Activated naive CD8-positive, alpha-beta T cell treated with anti-CD3 and anti-CD28 coated beads, Interleukin-2, amount 50 U/mL, for 24 hours (primary cell): ENCODE results near the gene ATP5F1B.

Experiments used
- ATAC-seq: fragments of 150-1000 bp; cut with Tn5 transposase; one replicate; pipeline ENCODE4 v1.10.0; 2021
- DNase-seq: peaks from one replicate; pipeline ENCODE4 v3.0.0; 2021
- H3K27ac Mint-ChIP-seq: one replicate; pipeline ENCODE4 v1.8.0; 2021; ENCODE audit warnings: mild to moderate bottlenecking, mixed read lengths
- H3K27me3 Mint-ChIP-seq: one replicate; pipeline ENCODE4 v1.8.0; 2021; ENCODE audit warnings: mixed read lengths
- H3K36me3 Mint-ChIP-seq: one replicate; pipeline ENCODE4 v1.8.0; 2021; ENCODE audit warnings: low read depth, mixed read lengths
- H3K4me1 Mint-ChIP-seq: one replicate; pipeline ENCODE4 v1.8.0; 2021; ENCODE audit warnings: mixed read lengths
- H3K4me3 Mint-ChIP-seq: one replicate; pipeline ENCODE4 v1.8.0; 2021; ENCODE audit warnings: mild to moderate bottlenecking, moderate library complexity, mixed read lengths
- H3K9me3 Mint-ChIP-seq: one replicate; pipeline ENCODE4 v1.8.0; 2021; ENCODE audit warnings: mixed read lengths

Gene ATP5F1B

GRCh38 chr12:56645717-56646446 is at the start of gene ATP5F1B:
ATP5F1B (minus strand) TSS chr12:56645984; CDS start chr12:56645963, 21 bp downstream.
- ATAC-seq (peak; percentile 99), DNase-seq (peak; percentile 86)
- peak within 1 kb of the TSS; percentile 95 for H3K27ac Mint-ChIP-seq
- H3K9me3 Mint-ChIP-seq = no peaks in the 10 kb centered on the region
- peak within 1 kb of the TSS; percentile 94 for H3K4me3 Mint-ChIP-seq
- peaks cover 45% of the 10 kb centered on the region for H3K36me3 Mint-ChIP-seq
- H3K4me1 Mint-ChIP-seq = peaks cover 41% of the 10 kb centered on the region
- peaks cover 2% of the 10 kb centered on the region for H3K27me3 Mint-ChIP-seq

DNA sequence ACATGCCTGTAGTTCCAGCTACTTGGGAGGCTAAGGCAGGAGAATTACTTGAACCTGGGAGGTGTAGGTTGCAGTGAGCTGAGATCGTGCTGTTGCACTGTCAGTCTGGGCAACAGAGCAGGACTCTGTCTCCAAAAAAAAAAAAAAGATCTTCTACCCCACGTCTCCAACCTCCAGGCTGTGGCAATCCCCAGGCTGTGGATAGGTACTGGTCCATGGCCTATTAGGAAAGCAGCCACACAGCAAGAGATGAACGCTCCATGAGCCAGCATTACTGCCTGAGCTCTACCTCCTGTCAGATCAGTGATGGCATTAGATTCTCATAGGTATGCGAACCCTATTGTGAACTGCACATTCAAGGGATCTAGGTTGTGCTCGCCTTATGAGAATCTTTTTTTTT is 48.4 kb upstream of the ATP5F1B start:
- no peak overlapping the region for H3K4me3 Mint-ChIP-seq
- H3K27ac Mint-ChIP-seq = no peak overlapping the region
- H3K4me1 Mint-ChIP-seq = peaks cover 5% of the 10 kb centered on the region
- H3K27me3 Mint-ChIP-seq = no peaks in the 10 kb centered on the region
- no peak for ATAC-seq
- DNase-seq = no peak
- H3K9me3 Mint-ChIP-seq = no peaks in the 10 kb centered on the region
- H3K36me3 Mint-ChIP-seq = no peaks in the 10 kb centered on the region

- DNase-seq (no peak), ATAC-seq (no peak)
- Mint-ChIP-seq H3K4me1 (peaks cover 31% of the 10 kb centered on the region), H3K27me3 (peaks cover 2% of the 10 kb centered on the region), H3K4me3 (peak overlapping the region; percentile 99), H3K9me3 (no peaks in the 10 kb centered on the region), H3K36me3 (peaks cover 37% of the 10 kb centered on the region), H3K27ac (peak overlapping the region; percentile 95)
Measured at GRCh38 chr12:56688846-56689109, 43.0 kb upstream of the ATP5F1B start.

DNA sequence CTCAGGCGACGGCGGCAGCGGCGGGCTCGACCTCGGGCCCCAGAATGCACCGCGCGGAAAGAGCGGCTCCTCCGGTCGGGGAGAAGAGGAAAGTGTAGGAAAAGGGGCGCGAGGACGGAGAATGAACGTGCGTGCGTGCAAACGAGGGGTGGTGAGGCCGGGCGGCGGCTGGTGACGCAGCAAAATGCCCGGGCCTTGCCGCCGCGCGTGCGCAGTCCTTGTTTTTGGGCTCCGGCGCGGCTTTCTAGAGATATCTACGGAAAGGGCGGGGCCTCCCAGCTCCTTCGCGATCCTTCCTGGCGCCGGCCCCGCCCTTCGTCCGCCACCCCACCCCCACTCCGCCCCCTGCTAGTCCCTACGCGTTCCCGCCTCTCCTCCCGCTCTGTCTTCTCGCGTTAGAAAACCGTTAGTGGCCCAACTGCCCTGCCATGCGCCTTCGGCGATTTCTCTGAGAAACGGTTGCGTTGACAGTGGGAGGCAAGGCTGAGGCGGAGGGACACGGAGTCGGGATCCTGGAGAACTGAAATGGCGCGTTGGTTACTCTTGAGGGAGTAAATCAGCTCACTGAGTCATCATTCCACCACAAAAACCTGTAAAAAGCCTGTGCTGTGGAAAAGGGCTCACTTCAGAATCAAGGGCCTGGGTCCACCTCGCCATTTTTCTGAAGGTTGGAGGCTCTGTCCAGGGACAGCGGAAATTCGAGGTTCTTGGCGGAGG is 42.5 kb upstream of the ATP5F1B start, which contains the start of gene PTGES3:
Gene PTGES3, minus strand, starts transcription at position 156 of the 717 bp plus-strand sequence. CDS start 285 bp downstream, outside the sequence.
- H3K4me1 Mint-ChIP-seq = peaks cover 34% of the 10 kb centered on the region

DNA sequence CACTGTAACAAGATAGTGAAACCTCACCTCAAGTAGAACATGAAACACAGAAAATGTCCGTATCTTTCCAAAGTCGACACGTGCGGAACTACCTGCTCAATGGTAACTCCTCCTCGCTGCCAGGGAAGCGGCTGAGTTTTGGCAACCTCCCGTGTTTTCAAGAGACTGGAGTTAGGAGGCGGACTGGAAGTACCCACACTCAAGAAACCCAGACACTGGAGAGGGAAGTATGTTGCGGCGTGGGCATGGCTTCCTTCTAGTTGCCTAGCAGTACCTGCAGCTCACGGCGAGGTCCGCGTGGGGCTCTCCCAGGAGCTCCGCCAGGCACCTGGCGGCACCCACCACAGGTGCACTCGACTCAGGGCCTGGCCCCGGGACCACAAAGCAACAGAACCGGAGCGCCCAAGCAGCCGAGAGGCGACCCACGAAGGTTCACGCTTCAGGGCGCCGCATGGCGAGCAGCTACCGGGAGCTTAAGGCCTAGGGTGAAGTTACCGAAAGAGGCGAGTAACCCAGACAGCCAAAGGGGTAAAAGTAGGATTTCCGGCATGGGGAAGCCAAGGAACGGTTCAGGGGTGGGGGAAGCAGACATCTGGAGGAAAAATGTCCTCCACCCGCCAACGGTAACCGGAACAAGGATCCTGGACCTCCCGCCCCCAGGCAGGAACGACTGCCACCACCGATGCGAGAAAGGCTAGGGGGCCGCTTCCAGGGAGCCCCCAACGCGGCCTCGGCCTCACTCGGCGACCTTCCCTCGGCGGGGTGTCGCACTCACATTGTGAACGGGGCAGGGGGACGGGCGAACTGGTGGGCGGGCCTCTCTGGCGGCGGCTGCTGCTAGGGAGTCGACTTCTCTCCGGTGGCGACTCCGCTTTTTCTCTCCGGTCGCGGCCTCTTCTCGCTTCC is 41.7 kb upstream of the ATP5F1B start:
- Mint-ChIP-seq H3K27ac (peak overlapping the region; percentile 95), H3K36me3 (peaks cover 42% of the 10 kb centered on the region), H3K9me3 (no peaks in the 10 kb centered on the region), H3K27me3 (peaks cover 2% of the 10 kb centered on the region), H3K4me3 (peak overlapping the region; percentile 99), H3K4me1 (peaks cover 41% of the 10 kb centered on the region)
- peak; percentile 51 for DNase-seq
- no peak for ATAC-seq

More for the DNA sequence above, 42.5 kb upstream of the ATP5F1B start, which contains the start of gene PTGES3:
- peak; percentile 99 for DNase-seq
- Mint-ChIP-seq H3K9me3 (no peaks in the 10 kb centered on the region), H3K36me3 (peaks cover 37% of the 10 kb centered on the region), H3K4me3 (peak within 1 kb of the TSS; percentile 99), H3K27me3 (peaks cover 2% of the 10 kb centered on the region), H3K27ac (peak within 1 kb of the TSS; percentile 95)
- peak; percentile 82 for ATAC-seq

- Mint-ChIP-seq H3K4me3 (peak overlapping the region; percentile 99), H3K9me3 (no peaks in the 10 kb centered on the region), H3K27me3 (peaks cover 2% of the 10 kb centered on the region), H3K27ac (peak overlapping the region; percentile 95), H3K36me3 (peaks cover 62% of the 10 kb centered on the region), H3K4me1 (peaks cover 61% of the 10 kb centered on the region)
- DNase-seq (no peak), ATAC-seq (no peak)
Measured at GRCh38 chr12:56684745-56685359, 39.1 kb upstream of the ATP5F1B start.

GRCh38 chr12:56682323-56682722 is 36.5 kb upstream of the ATP5F1B start:
- Mint-ChIP-seq H3K27me3 (no peaks in the 10 kb centered on the region), H3K4me3 (peak overlapping the region; percentile 99), H3K4me1 (peaks cover 72% of the 10 kb centered on the region), H3K9me3 (no peaks in the 10 kb centered on the region), H3K36me3 (peaks cover 73% of the 10 kb centered on the region), H3K27ac (peak overlapping the region; percentile 80)
- ATAC-seq (no peak), DNase-seq (no peak)

DNA sequence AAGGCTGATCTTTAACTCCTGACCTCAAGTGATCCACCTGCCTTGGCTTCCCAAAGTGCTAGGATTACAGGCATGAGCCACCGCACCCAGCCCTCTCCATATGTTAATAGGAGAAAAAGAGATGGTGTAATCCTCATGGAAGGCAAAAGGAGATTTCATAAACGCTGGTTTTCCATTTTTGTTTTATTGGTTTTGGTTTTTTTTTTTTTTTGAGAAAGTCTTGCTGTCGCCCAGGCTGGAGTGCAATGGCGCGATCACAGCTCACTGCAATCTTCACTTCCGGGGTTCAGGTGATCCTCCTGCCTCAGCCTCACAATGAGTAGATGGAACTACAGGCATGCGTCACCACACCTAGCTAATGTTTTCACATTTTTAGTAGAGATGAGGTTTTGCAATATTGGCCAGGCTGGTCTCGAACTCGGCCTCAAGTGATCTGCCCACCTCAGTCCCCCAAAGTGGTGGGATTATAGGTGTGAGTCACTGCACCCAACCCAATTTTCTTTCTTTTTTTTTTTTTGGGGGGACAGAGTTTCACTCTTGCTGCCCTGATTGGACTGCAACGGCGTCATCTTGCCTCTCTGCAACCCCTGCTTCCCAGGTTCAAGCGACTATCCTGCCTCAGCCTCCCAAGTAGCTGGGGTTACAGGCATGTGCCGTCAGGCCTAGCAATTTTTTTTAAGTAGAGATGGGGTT is 34.2 kb upstream of the ATP5F1B start:
- Mint-ChIP-seq H3K4me3 (peak overlapping the region; percentile 32), H3K4me1 (peaks cover 86% of the 10 kb centered on the region), H3K27me3 (no peaks in the 10 kb centered on the region), H3K36me3 (peaks cover 66% of the 10 kb centered on the region), H3K27ac (peak overlapping the region; percentile 56), H3K9me3 (no peaks in the 10 kb centered on the region)
- DNase-seq = no peak
- no peak for ATAC-seq

GRCh38 chr12:56678852-56679251 is 33.1 kb upstream of the ATP5F1B start:
- Mint-ChIP-seq H3K27me3 (no peaks in the 10 kb centered on the region), H3K4me3 (peak overlapping the region; percentile 35), H3K27ac (peak overlapping the region; percentile 56), H3K9me3 (no peaks in the 10 kb centered on the region), H3K36me3 (peaks cover 60% of the 10 kb centered on the region), H3K4me1 (peaks cover 81% of the 10 kb centered on the region)
- DNase-seq = no peak
- no peak for ATAC-seq

DNA sequence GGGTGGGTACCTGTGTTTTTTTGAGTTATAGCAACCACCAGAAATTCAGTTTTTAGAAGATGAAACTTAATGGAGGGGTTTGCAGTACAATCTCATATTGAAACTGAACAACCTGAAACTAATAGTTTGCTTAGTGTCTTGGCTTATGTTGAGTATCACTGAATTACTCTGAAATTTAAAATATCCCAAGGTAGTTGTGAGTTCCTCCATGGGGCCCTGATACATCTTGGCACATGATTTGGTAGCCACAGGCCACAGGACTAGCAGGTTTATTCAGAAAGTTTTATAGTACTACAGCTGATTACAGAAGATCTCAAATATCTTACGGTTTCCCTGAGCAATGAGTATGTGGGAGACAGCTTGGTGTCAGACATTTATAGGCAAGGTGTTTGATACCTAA is 31.9 kb upstream of the ATP5F1B start:
- no peaks in the 10 kb centered on the region for H3K27me3 Mint-ChIP-seq
- H3K9me3 Mint-ChIP-seq = no peaks in the 10 kb centered on the region
- peak; percentile 74 for ATAC-seq
- peaks cover 79% of the 10 kb centered on the region for H3K4me1 Mint-ChIP-seq
- peak overlapping the region; percentile 32 for H3K4me3 Mint-ChIP-seq
- H3K36me3 Mint-ChIP-seq = peaks cover 61% of the 10 kb centered on the region
- DNase-seq = no peak
- H3K27ac Mint-ChIP-seq = peak overlapping the region; percentile 80

GRCh38 chr12:56676851-56677580 is 31.2 kb upstream of the ATP5F1B start:
- peaks cover 77% of the 10 kb centered on the region for H3K4me1 Mint-ChIP-seq
- H3K9me3 Mint-ChIP-seq = no peaks in the 10 kb centered on the region
- H3K27ac Mint-ChIP-seq = peak overlapping the region; percentile 22
- ATAC-seq = no peak
- H3K4me3 Mint-ChIP-seq = no peak overlapping the region
- peaks cover 62% of the 10 kb centered on the region for H3K36me3 Mint-ChIP-seq
- DNase-seq = no peak
- no peaks in the 10 kb centered on the region for H3K27me3 Mint-ChIP-seq

DNA sequence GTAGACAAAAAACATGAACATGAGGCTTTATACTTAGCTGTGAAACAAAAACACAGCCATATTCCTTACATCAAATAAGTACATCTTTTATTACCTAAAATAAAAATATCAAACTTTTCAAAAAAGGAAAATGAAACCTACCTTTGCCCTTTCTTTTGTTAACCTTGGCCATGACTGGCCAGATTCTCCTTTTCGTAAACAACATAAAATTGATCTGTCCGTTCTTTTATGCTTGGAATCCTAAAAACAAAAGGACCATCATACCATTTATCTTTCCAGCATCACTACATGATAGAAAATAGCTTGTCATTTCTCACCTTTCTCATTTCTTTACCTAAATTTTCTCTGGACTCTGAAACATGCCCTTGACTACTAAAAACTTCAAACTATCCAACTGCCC is 25.8 kb upstream of the ATP5F1B start:
- ATAC-seq (no peak), DNase-seq (no peak)
- Mint-ChIP-seq H3K9me3 (no peaks in the 10 kb centered on the region), H3K36me3 (peaks cover 66% of the 10 kb centered on the region), H3K4me1 (peaks cover 59% of the 10 kb centered on the region), H3K27ac (peak overlapping the region; percentile 44), H3K27me3 (no peaks in the 10 kb centered on the region), H3K4me3 (no peak overlapping the region)

DNA sequence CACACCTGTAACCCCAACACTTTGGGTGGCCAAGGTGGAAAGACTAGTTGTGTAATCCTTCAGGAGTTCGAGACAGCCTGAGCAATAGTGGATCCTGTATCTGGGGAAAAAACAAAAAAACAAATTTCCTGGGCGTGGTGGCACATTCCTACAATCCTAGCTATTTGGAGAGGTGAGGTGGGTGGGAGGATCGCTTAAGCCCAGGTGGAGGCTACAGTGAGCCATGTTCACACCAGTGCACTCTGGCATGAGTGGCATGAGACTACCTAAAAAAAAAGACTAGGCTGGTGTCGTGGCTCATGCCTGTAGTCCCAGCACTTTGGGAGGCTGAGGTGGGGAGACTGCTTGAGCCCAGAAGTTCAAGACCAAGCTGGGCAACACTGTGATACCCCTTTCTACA is 25.1 kb upstream of the ATP5F1B start:
- Mint-ChIP-seq H3K4me1 (peaks cover 54% of the 10 kb centered on the region), H3K27ac (peak overlapping the region; percentile 46), H3K27me3 (no peaks in the 10 kb centered on the region), H3K9me3 (no peaks in the 10 kb centered on the region), H3K4me3 (no peak overlapping the region), H3K36me3 (peaks cover 69% of the 10 kb centered on the region)
- no peak for DNase-seq
- ATAC-seq = no peak
